Esophagus muscularis mucosa (tissue), 4 donors: ENCODE data around the gene CPNE6. TPM values are rescaled to one million over a fixed set of nuclear protein-coding genes. Genes with fewer than 3 reads are reported as not detected.

ENCODE experiments used
- DNase-seq: peaks from one replicate; pipeline ENCODE4 v3.0.0-alpha.2; 2017; ENCODE audit errors: extremely low spot score
- H3K27ac ChIP-seq, 4 donors: fragments of 200-600 bp; sonication (generic); replicated peaks in 1 of 4; 1 replicate in 3 of 4; 2 replicates in 1 of 4; pipeline ENCODE4 v1.5.1; 2016 to 2019; ENCODE audit warnings: mild to moderate bottlenecking in 1 of 4
- H3K27me3 ChIP-seq, 4 donors: fragments of 200-600 bp; sonication (generic); one replicate each; pipeline versions ENCODE4 v1.5.1 to v1.6.0; 2016 to 2019
- H3K36me3 ChIP-seq, 4 donors: fragments of 200-600 bp; sonication (generic); one replicate each; pipeline ENCODE4 v1.5.1; 2016 to 2019
- H3K4me1 ChIP-seq, 4 donors: fragments of 200-600 bp; sonication (generic); one replicate each; pipeline ENCODE4 v1.5.1; 2016 to 2019
- H3K4me3 ChIP-seq, 4 donors: fragments of 200-600 bp; sonication (generic); 1 replicate in 2 of 4; 2 replicates in 2 of 4; pipeline ENCODE4 v1.5.1; 2016 to 2019; ENCODE audit warnings: mild to moderate bottlenecking in 4 of 4, moderate library complexity in 1 of 4
- H3K9me3 ChIP-seq, 4 donors: fragments of 200-600 bp; sonication (generic); 1 replicate in 3 of 4; 2 replicates in 1 of 4; pipeline ENCODE4 v1.5.1; 2016 to 2019
- EP300 ChIP-seq: sonication (generic); formaldehyde crosslinking; IDR thresholded peaks from one replicate; pipeline ENCODE4 v1.6.1; 2017; ENCODE audit warnings: antibody characterized with exemption
- POLR2A ChIP-seq: fragments of 450-650 bp; IDR thresholded peaks from one replicate; pipeline ENCODE4 v1.6.1; 2017; ENCODE audit warnings: antibody characterized with exemption, moderate library complexity, mild to moderate bottlenecking, low read depth
- POLR2AphosphoS5 ChIP-seq, 2 donors: sonication (generic); formaldehyde crosslinking; IDR thresholded peaks; one replicate each; pipeline ENCODE4 v1.6.1; 2017; ENCODE audit warnings: antibody characterized with exemption in 2 of 2
- WGBS: methylation state at CpG from one replicate; pipeline ENCODE4 v1.1.5; 2018; 5-methylcytosine and 5-hydroxymethylcytosine counted together
- intact Hi-C: fragments of 100-400 bp; cut with DNase I; formaldehyde crosslinking; loops from one replicate; pipeline ENCODE4 v1.15.1; 2023
- total RNA-seq, 4 donors: library from RNA; depleted of rRNA; stranded (reverse); fragments of >200 nt; gene quantifications; one replicate each; pipeline versions ENCODE4 v1.1.0 to v1.2.1, GENCODE V29; 2016
- TF ChIP-seq, protein P1 (sequence below), 3 experiments: fragments of 200-600 bp in 2 of 3; fragments of 450-650 bp in 1 of 3; sonication (generic) in 2 of 3; IDR thresholded peaks; one replicate each; pipeline ENCODE4 v1.5.1; 2017 to 2019; ENCODE audit warnings: antibody characterized with exemption in 3 of 3, mild to moderate bottlenecking in 2 of 3, moderate library complexity in 1 of 3

CPNE6 gene
- total RNA-seq, 4 donors from 2014 or later, result 0.26 to 0.34 (median 0.33) TPM; not detected in 1

DNA sequence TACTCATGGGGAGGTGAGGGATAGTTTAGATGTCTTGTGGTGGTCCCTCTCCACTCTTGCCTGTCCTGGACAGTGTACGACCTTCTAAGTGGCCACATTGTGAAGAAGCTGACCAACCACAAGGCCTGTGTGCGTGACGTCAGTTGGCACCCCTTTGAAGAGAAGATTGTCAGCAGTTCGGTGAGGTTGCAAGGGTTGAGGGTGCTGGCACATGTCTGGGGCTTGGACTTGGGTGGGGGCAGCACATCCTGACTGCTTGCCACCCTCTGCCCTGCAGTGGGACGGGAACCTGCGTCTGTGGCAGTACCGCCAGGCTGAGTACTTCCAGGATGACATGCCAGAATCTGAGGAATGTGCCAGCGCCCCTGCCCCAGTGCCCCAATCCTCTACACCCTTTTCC, 51.5 kb downstream of the CPNE6 start:
- H3K9me3 ChIP-seq, result no peaks in the 10 kb centered on the region
- H3K27ac ChIP-seq, result no peak overlapping the region
- WGBS, result 100% methylated on average over 1 of the region's 8 CpGs
- H3K4me1 ChIP-seq, result no peaks in the 10 kb centered on the region
- H3K36me3 ChIP-seq, result peaks cover 30 to 69% (median 62%) of the 10 kb centered on the region in 4 donors
- TF ChIP-seq, protein P1, sequence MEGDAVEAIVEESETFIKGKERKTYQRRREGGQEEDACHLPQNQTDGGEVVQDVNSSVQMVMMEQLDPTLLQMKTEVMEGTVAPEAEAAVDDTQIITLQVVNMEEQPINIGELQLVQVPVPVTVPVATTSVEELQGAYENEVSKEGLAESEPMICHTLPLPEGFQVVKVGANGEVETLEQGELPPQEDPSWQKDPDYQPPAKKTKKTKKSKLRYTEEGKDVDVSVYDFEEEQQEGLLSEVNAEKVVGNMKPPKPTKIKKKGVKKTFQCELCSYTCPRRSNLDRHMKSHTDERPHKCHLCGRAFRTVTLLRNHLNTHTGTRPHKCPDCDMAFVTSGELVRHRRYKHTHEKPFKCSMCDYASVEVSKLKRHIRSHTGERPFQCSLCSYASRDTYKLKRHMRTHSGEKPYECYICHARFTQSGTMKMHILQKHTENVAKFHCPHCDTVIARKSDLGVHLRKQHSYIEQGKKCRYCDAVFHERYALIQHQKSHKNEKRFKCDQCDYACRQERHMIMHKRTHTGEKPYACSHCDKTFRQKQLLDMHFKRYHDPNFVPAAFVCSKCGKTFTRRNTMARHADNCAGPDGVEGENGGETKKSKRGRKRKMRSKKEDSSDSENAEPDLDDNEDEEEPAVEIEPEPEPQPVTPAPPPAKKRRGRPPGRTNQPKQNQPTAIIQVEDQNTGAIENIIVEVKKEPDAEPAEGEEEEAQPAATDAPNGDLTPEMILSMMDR (IDR thresholded peaks at IDR 0.05), result no peak
- TF ChIP-seq POLR2AphosphoS5 (IDR thresholded peaks at IDR 0.05), result no peak
- TF ChIP-seq POLR2A, result no peak
- TF ChIP-seq EP300, result no peak
- no peak overlapping the region for H3K4me3 ChIP-seq
- intact Hi-C loops, result no loop called here
- H3K27me3 ChIP-seq, result no peaks in the 10 kb centered on the region
- DNase-seq, result no peak

DNA sequence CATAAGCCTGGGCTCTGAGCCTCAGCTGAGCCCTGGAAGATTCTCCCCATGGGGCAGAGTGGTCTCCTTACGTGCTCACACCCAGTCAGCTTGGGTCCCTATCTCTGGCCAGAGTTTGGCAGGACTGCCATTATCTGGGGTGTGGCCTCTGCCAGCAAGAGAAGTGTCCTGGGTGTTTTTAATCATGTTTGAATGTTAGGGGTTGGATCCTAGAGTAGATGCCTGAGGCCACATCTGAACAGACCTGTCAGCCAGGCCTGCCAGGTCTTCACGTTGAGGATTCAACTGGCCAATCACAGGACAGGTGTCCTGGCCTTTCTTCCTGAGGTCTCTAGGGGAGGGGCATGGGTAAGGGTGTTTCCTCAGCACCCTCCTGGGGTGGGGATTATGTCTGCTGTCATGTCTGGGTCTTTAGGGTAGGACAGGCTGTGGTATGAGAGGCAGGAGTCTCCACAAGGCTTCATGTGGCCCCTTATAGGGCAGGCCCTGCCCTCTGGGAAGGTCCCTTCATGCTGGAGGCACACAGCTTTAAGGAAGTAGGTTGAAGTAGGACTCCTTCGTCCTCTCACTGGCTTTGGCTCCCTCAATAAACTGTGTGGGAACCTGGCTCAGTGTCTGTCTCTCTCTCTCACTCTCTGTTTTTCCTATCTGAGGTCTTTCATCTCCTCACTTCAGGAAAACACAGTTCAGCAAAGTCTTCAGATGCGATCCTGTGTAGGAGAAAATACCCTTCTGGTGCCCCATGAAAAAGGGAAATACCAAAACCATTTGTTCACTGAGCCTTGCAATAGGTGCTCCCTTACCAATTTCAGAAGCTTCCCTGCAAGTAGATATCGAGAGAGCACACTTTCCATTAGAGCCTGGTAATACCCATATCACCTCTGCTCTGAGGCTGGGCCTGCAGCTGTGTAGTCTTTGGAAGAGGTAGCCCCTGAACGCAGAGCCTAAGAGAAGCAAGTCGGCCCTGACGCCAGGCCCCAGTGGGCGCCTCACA, 52.4 kb downstream of the CPNE6 start:
- Histone ChIP-seq H3K27me3 (no peaks in the 10 kb centered on the region), H3K36me3 (peaks cover 22 to 61% (median 54%) of the 10 kb centered on the region in 4 donors)
- WGBS, result 92% methylated on average over 8 of the region's 9 CpGs

DNA sequence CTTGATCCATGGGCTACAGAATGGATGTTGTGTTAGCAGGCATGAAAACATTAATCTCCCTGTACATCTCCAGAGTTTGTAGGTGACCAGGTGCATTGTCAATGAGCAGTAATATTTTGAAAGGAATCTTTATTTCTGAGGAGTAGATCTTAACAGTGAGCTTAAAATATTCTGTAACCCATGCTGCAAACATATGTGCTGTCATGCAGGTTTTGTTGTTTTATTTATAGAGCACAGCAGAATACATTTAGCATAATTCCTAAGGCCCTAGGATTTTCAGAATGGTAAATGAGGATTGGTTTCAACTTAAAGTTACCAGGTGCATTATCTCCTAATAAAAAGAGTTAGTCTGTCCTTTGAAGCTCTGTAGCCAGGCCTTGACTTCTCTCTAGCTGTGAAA, 55.6 kb downstream of the CPNE6 start:
- Histone ChIP-seq H3K36me3 (peaks cover 7 to 28% (median 22%) of the 10 kb centered on the region in 4 donors), H3K4me1 (peaks cover 8 to 16% (median 12%) of the 10 kb centered on the region in 4 donors), H3K4me3 (no peak overlapping the region), H3K9me3 (no peaks in the 10 kb centered on the region), H3K27ac (no peak overlapping the region), H3K27me3 (no peaks in the 10 kb centered on the region)
- TF ChIP-seq EP300 (no peak), POLR2AphosphoS5 (IDR thresholded peaks at IDR 0.05) (no peak), POLR2A (no peak)
- TF ChIP-seq, protein P1 (IDR thresholded peaks at IDR 0.05), result no peak
- no peak for DNase-seq
- intact Hi-C loops, result no loop called here

More for the DNA sequence above, 52.4 kb downstream of the CPNE6 start:
- DNase-seq, result no peak
- no peaks in the 10 kb centered on the region for H3K9me3 ChIP-seq
- TF ChIP-seq, protein P1 (IDR thresholded peaks at IDR 0.05), result no peak
- TF ChIP-seq POLR2AphosphoS5 (IDR thresholded peaks at IDR 0.05) (no peak), EP300 (no peak), POLR2A (no peak)
- no peaks in the 10 kb centered on the region for H3K4me1 ChIP-seq
- no peak overlapping the region for H3K27ac ChIP-seq
- intact Hi-C loops, result no loop called here
- no peak overlapping the region for H3K4me3 ChIP-seq

DNA sequence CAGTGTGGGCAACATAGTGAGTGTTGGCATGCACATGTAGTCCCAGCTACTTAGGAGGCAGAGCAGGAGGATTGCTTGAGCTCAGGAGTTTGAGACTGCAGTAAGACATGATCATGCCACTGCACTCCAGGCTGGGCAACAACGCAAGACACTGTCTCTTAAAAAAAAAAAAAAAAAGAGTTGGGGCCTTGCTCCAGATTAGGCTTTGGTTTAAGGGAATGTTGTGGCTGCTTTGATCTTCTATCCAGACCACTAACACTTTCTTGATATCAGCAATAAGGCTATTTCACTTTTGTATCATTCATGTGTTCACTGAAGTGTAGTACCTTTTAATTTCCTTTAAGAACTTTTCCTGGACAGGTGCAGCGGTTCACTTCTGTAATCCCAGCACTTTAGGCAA, 56.3 kb downstream of the CPNE6 start:
- TF ChIP-seq, protein P1 (IDR thresholded peaks at IDR 0.05), result no peak
- no peak for TF ChIP-seq POLR2A
- no peak overlapping the region for H3K4me3 ChIP-seq
- peaks cover 9 to 21% (median 16%) of the 10 kb centered on the region in 4 donors for H3K4me1 ChIP-seq
- no peak overlapping the region for H3K27ac ChIP-seq
- H3K9me3 ChIP-seq, result no peaks in the 10 kb centered on the region
- 91% methylated on average over 2 of the region's 2 CpGs for WGBS
- H3K36me3 ChIP-seq, result peaks cover 0 to 21% (median 15%) of the 10 kb centered on the region in 4 donors
- no peaks in the 10 kb centered on the region for H3K27me3 ChIP-seq
- intact Hi-C loops, result no loop called here
- DNase-seq, result no peak

Other genes with a start within 250 kb of the CPNE6 start
- 10 to 100 TPM; 37.1 to 54.4 (median 46.3) TPM for gene DHRS4, start 117.8 kb upstream of the CPNE6 start, total RNA-seq
- gene DHRS4L2, start 82.6 kb upstream of the CPNE6 start, total RNA-seq, result 10 to 100 TPM in 3 of 4 donors, 1 to 10 TPM in 1; 9.4 to 23.9 (median 21.1) TPM
- gene CARMIL3, start 19.6 kb upstream of the CPNE6 start, total RNA-seq, result under 1 TPM in 2 of 4 donors, not detected in 2; 0.17 to 0.29 TPM
- gene PCK2, start 22.7 kb downstream of the CPNE6 start, total RNA-seq, result 10 to 100 TPM in 3 of 4 donors, 1 to 10 TPM in 1; 9.1 to 20.7 (median 12.5) TPM
- 10 to 100 TPM; 56.0 to 74.9 (median 66.8) TPM for gene DCAF11, start 43.2 kb downstream of the CPNE6 start, total RNA-seq
- 1 to 10 TPM; 1.8 to 3.3 (median 3.0) TPM for gene NRL, start 43.4 kb downstream of the CPNE6 start, total RNA-seq
- gene FITM1, start 59.1 kb downstream of the CPNE6 start, total RNA-seq, result under 1 TPM in 3 of 4 donors, not detected in 1; 0.34 to 0.83 (median 0.52) TPM
- 100 to 1,000 TPM; 129 to 158 (median 143) TPM for gene PSME1, start 64.6 kb downstream of the CPNE6 start, total RNA-seq
- gene EMC9, start 70.0 kb downstream of the CPNE6 start, total RNA-seq, result 10 to 100 TPM in 3 of 4 donors, 1 to 10 TPM in 1; 8.8 to 14.4 (median 12.2) TPM
- 10 to 100 TPM; 32.8 to 64.3 (median 42.6) TPM for gene PSME2, start 75.0 kb downstream of the CPNE6 start, total RNA-seq
- gene RNF31, start 75.9 kb downstream of the CPNE6 start, total RNA-seq, result 10 to 100 TPM; 21.7 to 33.3 (median 26.8) TPM
- gene IRF9, start 89.7 kb downstream of the CPNE6 start, total RNA-seq, result 10 to 100 TPM; 39.5 to 78.3 (median 63.2) TPM
- gene REC8, start 100.5 kb downstream of the CPNE6 start, total RNA-seq, result 1 to 10 TPM; 4.6 to 5.9 (median 5.0) TPM
- 10 to 100 TPM; 12.9 to 41.6 (median 25.2) TPM for gene IPO4, start 117.3 kb downstream of the CPNE6 start, total RNA-seq
- 10 to 100 TPM; 27.0 to 44.6 (median 43.8) TPM for gene TM9SF1, start 123.9 kb downstream of the CPNE6 start, total RNA-seq
- gene TSSK4, start 134.1 kb downstream of the CPNE6 start, total RNA-seq, result under 1 TPM in 2 of 4 donors, not detected in 2; 0.57 to 0.58 TPM
- 100 to 1,000 TPM in 2 of 4 donors, 10 to 100 TPM in 2; 75.4 to 135 (median 94.9) TPM for gene CHMP4A, start 141.9 kb downstream of the CPNE6 start, total RNA-seq
- 10 to 100 TPM; 11.1 to 17.5 (median 14.4) TPM for gene MDP1, start 144.5 kb downstream of the CPNE6 start, total RNA-seq
- 100 to 1,000 TPM; 117 to 152 (median 131) TPM for gene NEDD8, start 160.8 kb downstream of the CPNE6 start, total RNA-seq
- gene GMPR2, start 161.4 kb downstream of the CPNE6 start, total RNA-seq, result 10 to 100 TPM; 43.1 to 53.4 (median 50.5) TPM
- 10 to 100 TPM; 49.4 to 89.0 (median 81.0) TPM for gene TINF2, start 171.1 kb downstream of the CPNE6 start, total RNA-seq
- 1 to 10 TPM in 2 of 4 donors, under 1 TPM in 2; 0.52 to 3.3 (median 1.6) TPM for gene TGM1, start 191.6 kb downstream of the CPNE6 start, total RNA-seq
- gene RABGGTA, start 200.0 kb downstream of the CPNE6 start, total RNA-seq, result 10 to 100 TPM; 14.6 to 27.8 (median 20.3) TPM
- 10 to 100 TPM; 13.9 to 22.4 (median 19.2) TPM for gene DHRS1, start 228.2 kb downstream of the CPNE6 start, total RNA-seq
- gene NOP9, start 228.3 kb downstream of the CPNE6 start, total RNA-seq, result 10 to 100 TPM; 16.6 to 29.2 (median 21.6) TPM
- 10 to 100 TPM in 1 of 4 donors, 1 to 10 TPM in 3; 6.6 to 12.5 (median 8.1) TPM for gene CIDEB, start 236.4 kb downstream of the CPNE6 start, total RNA-seq
- 1 to 10 TPM; 1.7 to 3.7 (median 2.4) TPM for gene LTB4R2, start 238.6 kb downstream of the CPNE6 start, total RNA-seq
- gene LTB4R, start 239.9 kb downstream of the CPNE6 start, total RNA-seq, result 1 to 10 TPM in 3 of 4 donors, under 1 TPM in 1; 0.42 to 6.0 (median 2.9) TPM